Measurements from ENCODE around the gene CIDEB.

DNA sequence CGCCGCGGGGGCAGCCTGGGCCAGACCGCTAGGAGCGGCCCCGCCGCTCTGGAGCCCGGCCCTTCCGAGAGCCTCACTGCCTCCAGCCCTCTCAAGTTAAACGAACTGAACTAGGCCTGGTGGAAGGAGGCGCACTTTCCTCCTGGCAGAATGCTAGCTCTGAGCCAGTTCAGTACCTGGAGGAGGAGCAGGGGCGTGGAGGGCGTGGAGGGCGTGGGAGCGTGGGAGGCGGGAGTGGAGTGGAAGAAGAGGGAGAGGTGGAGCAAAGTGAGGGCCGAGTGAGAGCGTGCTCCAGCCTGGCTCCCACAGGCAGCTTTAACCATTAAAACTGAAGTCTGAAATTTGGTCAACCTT is 8.8 kb upstream of the CIDEB start:
- TF ChIP-seq FOXM1 (IDR thresholded peaks at IDR 0.05; ENCODE audit: borderline replicate concordance, low read depth) (no peak), EP300 (IDR thresholded peaks at IDR 0.05; ENCODE audit: borderline replicate concordance) (no peak), NFIC (IDR thresholded peaks at IDR 0.05) (no peak), CEBPB (IDR thresholded peaks at IDR 0.05) (no peak), EGR1 (IDR thresholded peaks at IDR 0.05) (no peak), RAD21 (IDR thresholded peaks at IDR 0.05; ENCODE audit: low read depth) (no peak), TAF1 (IDR thresholded peaks at IDR 0.05; ENCODE audit: low read depth) (no peak)
- TF ChIP-seq, protein P1, sequence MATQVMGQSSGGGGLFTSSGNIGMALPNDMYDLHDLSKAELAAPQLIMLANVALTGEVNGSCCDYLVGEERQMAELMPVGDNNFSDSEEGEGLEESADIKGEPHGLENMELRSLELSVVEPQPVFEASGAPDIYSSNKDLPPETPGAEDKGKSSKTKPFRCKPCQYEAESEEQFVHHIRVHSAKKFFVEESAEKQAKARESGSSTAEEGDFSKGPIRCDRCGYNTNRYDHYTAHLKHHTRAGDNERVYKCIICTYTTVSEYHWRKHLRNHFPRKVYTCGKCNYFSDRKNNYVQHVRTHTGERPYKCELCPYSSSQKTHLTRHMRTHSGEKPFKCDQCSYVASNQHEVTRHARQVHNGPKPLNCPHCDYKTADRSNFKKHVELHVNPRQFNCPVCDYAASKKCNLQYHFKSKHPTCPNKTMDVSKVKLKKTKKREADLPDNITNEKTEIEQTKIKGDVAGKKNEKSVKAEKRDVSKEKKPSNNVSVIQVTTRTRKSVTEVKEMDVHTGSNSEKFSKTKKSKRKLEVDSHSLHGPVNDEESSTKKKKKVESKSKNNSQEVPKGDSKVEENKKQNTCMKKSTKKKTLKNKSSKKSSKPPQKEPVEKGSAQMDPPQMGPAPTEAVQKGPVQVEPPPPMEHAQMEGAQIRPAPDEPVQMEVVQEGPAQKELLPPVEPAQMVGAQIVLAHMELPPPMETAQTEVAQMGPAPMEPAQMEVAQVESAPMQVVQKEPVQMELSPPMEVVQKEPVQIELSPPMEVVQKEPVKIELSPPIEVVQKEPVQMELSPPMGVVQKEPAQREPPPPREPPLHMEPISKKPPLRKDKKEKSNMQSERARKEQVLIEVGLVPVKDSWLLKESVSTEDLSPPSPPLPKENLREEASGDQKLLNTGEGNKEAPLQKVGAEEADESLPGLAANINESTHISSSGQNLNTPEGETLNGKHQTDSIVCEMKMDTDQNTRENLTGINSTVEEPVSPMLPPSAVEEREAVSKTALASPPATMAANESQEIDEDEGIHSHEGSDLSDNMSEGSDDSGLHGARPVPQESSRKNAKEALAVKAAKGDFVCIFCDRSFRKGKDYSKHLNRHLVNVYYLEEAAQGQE (IDR thresholded peaks at IDR 0.05; ENCODE audit: low read depth), result no peak
- TF ChIP-seq, protein P2, sequence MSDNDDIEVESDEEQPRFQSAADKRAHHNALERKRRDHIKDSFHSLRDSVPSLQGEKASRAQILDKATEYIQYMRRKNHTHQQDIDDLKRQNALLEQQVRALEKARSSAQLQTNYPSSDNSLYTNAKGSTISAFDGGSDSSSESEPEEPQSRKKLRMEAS (IDR thresholded peaks at IDR 0.05), result no peak
